ENCODE data around the gene PRLR.
"Not testable (repeated sequence)": the region's sequence is repeated elsewhere in the genome, so short reads cannot be mapped to it uniquely, and the experiment has no call there.

The PRLR gene

GRCh38 chr5:35066260-35066795 lies 164.0 kb downstream of the PRLR start:
- DNase-seq = no peak

GRCh38 chr5:35063414-35063813 lies 166.9 kb downstream of the PRLR start:
- DNase-seq = no peak

GRCh38 chr5:35061211-35061770 lies 169.0 kb downstream of the PRLR start:
- no peak for DNase-seq

DNA sequence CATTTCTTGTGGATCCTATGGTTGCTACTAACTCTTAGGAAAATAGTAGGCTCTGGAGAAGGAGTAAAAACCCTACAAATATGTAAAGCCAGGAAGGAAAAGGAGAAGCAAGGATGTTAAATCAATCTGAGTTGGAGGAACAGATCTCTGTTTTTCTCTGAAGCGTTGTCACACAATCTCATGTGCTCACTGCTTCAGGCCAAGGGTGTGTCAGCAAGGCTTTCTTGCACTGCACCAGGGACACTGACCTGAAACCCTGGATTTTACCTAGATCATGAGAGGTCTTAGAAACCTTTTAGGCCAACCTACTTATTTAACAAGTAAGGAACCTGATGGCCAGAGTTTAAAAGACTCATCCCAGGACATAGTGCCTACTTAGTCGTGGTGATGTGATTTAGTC lies 170.1 kb downstream of the PRLR start:
- DNase-seq = no peak

DNA sequence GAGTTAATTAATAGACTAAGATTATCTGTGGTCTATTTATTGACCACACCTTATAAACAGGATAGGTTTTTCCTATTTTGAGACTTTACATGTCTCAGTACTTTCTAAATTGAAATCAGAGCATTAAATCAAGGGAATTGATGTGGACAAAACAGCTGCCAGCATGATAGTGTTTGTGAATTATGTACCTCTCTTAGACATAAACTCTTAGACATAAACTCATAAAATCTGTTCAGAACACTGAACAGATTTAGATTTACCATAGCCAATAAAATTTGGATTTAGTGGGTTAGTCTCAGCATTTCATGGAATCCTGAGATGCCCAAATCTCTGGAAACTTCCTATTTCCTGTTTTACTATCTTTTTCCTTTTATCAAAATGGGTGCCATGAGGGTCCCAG lies 171.0 kb downstream of the PRLR start:
- DNase-seq = no peak

DNA sequence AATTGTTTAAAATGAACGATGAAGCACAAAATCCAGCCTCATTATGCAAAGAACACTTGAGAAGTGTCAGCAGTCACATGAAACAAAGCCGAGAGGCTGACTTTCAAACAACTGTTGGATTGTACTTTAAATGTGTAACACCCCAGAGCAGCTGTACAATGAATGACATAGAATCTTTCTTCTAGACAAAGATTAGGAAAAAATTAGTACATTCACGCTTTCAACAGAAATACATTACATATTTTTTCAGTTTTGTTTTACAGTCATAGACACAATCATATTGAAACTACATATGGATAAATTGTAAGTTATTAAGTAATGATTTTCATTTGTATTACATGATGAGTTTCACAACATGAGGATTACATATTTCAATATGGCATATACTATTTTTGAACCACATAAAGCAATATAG lies 171.9 kb downstream of the PRLR start:
- no peak for DNase-seq

- DNase-seq = no peak
Observed at GRCh38 chr5:35056686-35057085, 173.6 kb downstream of the PRLR start.

- no peak for DNase-seq
Observed at GRCh38 chr5:35052838-35053237, 177.4 kb downstream of the PRLR start.

- no peak for DNase-seq
Observed at GRCh38 chr5:35050541-35051126, 179.7 kb downstream of the PRLR start.

DNA sequence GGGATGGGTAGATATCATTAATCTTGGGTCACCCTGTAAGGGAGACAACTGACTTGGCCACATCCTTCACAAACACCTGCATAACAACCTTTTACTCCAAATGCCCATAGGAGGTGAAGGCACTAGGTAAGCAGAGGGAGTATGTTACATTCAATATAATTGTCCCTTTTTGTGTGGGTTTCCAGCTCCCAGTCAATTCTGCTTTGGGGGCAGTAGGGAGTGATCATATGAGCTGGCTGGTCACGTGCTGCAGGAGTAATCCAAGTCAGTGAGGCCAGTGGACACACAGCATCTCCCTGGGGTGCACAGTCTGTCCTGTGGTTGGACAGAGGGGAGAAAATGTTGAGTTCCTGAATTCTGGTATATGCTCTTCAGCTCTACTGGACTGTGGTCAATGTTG lies 181.4 kb downstream of the PRLR start:
- DNase-seq = no peak

DNA sequence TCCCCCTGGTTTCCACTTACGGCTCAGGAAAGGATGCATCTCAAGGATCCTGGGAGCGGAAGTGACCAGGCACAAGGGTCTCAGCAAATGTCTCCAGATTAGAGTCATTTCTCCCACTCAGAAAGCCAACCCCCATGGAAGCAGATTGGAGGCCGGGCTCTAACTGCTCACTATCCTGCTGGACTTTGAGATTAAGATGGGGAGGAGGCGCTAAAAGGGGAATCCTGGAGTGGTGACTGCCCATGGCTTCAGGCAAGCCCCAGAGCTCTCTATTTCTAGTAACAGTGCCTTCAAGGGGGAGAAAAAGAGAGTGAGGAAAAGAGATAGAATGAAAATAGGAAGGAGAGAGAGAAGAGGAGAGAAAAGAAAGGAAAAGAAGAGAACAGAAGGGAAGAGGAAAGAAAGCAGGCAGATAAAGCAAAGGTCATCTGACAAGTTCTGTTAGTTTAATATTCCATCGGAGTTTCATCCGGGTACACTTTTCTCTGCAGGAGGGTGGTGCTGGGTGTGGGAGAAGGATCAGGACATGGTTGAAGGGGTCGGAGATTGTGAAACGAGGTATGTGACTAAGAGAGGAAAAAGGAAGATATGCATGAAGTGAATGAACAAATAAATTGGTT lies 182.4 kb downstream of the PRLR start, which contains the start of gene AGXT2:
Gene AGXT2, minus strand, starts transcription at position 165 of the 620 bp plus-strand sequence. Its CDS starts 57 bp downstream, at position 108.
- no peak for DNase-seq

- peak; percentile 4 for DNase-seq
Observed at GRCh38 chr5:35046774-35047173, 183.5 kb downstream of the PRLR start.

GRCh38 chr5:35045280-35045679 lies 185.0 kb downstream of the PRLR start:
- DNase-seq = no peak

DNA sequence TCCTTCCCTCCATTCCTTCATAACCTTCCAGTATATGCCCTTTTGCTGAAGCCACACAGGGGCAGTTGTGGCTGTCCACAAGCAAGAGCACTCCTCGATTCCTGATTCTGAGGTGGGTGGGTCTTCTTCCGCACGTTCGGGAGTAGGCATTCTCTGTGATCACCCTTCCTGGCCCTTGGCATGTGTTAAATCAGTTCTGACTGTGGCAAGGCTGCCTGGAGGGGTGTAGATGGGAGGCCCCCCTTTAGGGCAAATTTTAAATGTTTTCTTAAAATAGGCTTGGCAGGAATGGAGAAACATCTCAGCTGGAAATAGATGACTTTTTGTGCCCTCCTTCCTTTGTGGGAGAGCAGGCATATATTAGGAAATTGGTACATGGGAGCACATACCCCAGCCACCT lies 185.6 kb downstream of the PRLR start:
- no peak for DNase-seq

DNA sequence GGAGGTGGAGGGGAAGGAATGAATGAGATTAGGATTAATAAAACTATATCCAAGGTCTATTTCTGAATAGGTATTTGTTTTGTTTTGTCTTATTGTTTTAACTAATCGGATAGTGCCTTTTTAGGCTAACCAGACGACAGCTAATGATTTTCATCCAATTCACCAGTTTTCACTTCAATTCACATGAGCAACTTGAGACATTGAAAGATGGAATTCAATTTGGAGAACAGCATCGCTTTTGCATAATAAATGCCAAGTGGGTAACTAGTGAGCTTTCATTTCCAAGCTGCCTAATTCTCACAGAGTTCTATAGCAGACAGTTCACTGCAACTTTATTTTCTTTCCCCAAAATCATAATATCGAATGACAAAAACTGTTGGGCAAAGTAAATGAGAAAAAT lies 187.5 kb downstream of the PRLR start:
- DNase-seq = no peak

DNA sequence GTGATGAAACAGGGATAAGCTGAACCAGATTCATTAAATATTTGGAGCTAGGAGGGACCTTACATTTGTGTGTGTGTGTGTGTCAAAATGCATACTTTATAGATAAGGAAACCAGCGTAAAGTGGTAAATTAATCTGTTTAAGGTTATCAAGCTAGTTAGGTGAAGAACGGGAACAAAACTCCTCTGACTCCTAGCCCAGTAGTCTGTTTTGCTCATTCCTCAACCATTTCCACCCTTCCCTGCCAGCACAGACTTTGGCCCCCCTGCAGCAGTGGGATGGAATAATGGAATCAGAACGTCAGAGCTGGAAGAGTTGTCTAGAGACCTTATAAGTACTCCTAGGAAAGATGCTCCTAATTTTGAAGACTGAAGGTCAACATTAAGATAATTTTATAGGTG lies 189.0 kb downstream of the PRLR start:
- no peak for DNase-seq

DNA sequence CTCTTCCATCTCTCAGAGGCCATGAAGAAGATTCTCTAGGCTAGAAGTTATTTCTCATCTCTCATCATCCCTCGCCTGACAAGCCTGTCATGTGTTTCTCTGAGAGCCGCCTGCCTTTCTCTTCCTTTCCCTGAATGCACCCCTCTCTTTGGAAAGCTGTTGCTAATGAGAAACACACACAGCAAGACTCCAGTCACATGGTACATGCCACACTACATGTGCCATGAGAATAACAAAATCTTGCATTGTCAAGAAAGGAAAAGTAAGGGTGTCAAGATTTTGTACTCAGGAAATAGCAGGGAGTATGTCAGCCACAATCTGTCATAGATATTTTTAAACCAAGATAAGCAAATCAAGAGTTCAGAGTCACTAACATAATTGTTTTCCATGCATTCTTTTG lies 191.4 kb downstream of the PRLR start:
- DNase-seq = no peak

GRCh38 chr5:35036536-35036935 lies 193.8 kb downstream of the PRLR start:
- DNase-seq = no peak

GRCh38 chr5:35035929-35036328 lies 194.4 kb downstream of the PRLR start:
- DNase-seq = not testable (repeated sequence)

GRCh38 chr5:35035271-35035670 lies 195.0 kb downstream of the PRLR start:
- no peak for DNase-seq

DNA sequence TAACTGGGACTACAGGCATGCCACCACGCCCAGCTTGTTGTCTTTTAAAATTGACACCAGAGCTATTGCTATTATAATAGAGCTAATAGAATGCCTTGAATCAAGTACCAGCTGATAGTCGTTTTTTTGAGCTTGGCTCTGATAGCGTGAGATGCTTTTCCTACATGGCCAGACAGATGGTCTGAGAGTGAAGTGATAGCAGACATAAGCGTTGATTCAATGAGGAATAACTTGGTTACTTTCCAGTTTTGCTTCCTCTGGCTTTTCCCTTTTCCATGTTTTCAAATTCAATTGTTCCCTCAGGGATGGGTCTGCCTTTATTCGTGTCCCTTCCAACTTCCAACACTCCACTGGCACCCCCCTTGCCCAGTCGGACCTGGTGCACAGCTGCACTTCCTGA lies 197.9 kb downstream of the PRLR start:
- DNase-seq = no peak

DNA sequence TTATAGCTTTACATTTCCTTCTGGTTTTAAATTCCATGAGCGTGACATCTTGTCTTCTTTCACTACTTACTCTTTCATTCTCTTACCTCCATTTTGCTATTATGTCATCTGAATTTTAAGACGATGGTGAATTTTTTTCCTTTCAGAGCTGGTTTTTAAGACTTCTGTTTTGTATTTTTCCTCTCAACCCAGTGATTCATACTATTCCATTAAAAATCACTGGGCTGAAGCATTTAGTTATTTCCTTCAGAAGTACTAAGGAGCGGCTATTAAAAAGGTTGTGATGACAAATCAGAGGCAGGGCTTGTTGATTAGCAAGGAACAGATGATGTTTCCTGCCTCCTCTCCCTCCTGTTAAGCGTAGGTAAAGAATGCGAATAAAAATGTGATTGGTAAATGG lies 199.0 kb downstream of the PRLR start:
- no peak for DNase-seq

DNA sequence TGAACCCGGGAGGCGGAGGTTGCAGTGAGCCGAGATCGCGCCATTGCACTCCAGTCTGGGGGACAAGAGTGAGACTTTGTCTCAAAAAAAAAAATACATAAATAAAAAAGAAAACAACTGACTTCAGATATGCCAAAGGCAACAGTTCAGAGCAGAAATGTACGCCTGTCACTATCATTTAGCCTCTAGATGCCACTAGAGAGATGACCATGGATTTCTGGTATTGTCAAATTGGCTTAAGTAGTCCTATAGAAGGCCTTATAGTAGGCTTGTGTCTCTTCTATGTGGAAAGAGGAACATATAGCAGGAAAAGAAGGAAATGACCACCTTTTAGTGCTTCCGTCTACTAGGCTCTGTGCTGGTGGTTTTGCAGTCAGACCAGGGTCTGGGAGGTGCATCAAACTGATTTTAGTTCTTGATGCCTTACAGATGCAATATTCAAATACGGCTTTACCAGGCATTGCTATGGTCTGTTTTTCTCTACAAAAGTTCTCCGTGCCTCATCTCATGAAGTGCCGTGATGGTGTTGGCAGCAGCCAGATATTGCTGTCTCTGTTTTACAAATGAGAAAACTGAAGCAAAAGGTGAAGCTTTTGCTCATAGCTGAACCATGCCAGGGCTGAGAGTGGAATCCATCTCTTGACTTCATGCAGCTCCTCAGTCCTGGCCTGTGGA lies 199.7 kb downstream of the PRLR start:
- no peak for DNase-seq

DNA sequence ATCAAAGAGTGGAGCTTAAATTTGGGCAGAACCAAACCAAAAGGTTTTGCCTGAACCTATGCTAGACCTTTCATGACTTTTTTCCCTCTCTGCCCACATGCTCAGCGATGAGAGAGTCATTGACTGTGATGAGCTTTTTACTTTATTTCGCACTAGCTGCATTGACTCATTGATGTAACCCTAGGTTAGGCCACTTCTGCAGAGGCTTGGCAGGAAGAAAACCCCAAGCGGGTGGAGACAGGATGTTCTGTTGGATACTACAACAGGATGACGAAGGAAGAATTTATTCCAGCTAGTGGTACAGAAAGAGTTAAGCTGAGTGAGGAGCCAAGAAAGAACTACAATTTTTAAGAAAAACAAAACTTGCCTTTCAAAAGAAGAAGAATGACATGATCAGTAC lies 201.0 kb downstream of the PRLR start:
- DNase-seq = no peak
